HG03045 (cell line): ENCODE data around the gene DBX2.
"Not testable (repeated sequence)": the region's sequence is repeated elsewhere in the genome, so short reads cannot be mapped to it uniquely, and the experiment has no call there.

Experiments used
- ATAC-seq: cut with Tn5 transposase; IDR thresholded peaks from one replicate; pipeline ENCODE4 v1.9.1; 2021; ENCODE audit warnings: mild to moderate bottlenecking, moderate library complexity; ENCODE audit not compliant: unreplicated experiment

Gene DBX2

GRCh38 chr12:45012749-45013148 is 38.1 kb downstream of the DBX2 start:
- no peak for ATAC-seq

- ATAC-seq, result no peak
Observed at GRCh38 chr12:45010059-45010458, 40.8 kb downstream of the DBX2 start.

- no peak for ATAC-seq
Observed at GRCh38 chr12:45008211-45008610, 42.7 kb downstream of the DBX2 start.

GRCh38 chr12:44999355-44999754 is 51.5 kb downstream of the DBX2 start:
- ATAC-seq, result no peak

GRCh38 chr12:44993161-44993560 is 57.7 kb downstream of the DBX2 start:
- ATAC-seq, result no peak

GRCh38 chr12:44984863-44985262 is 66.0 kb downstream of the DBX2 start:
- not testable (repeated sequence) for ATAC-seq

GRCh38 chr12:44979918-44980317 is 71.0 kb downstream of the DBX2 start:
- ATAC-seq, result no peak

- no peak for ATAC-seq
Observed at GRCh38 chr12:44976246-44976645, 74.7 kb downstream of the DBX2 start.

- no peak for ATAC-seq
Observed at GRCh38 chr12:44972746-44973421, 78.0 kb downstream of the DBX2 start.

- ATAC-seq, result no peak
Observed at GRCh38 chr12:44968965-44969364, 81.9 kb downstream of the DBX2 start.
